Activated T-helper 17 cell treated with anti-CD3 and anti-CD28 coated beads, Interleukin-2, amount 50 U/mL, for 72 hours (primary cell): ENCODE measurements around the gene PNMA6E. TPM values are rescaled to one million over a fixed set of nuclear protein-coding genes. Genes with fewer than 3 reads are reported as not detected.

Source experiments
- ATAC-seq: fragments of 150-1000 bp; cut with Tn5 transposase; replicated peaks from 2 replicates; pipeline ENCODE4 v1.10.0; 2021; ENCODE audit warnings: mild to moderate bottlenecking, moderate library complexity
- H3K27ac Mint-ChIP-seq: one replicate; pipeline ENCODE4 v1.8.0; 2022; ENCODE audit warnings: mixed read lengths
- H3K27me3 Mint-ChIP-seq: one replicate; pipeline ENCODE4 v1.8.0; 2022; ENCODE audit warnings: mixed read lengths
- H3K36me3 Mint-ChIP-seq: one replicate; pipeline ENCODE4 v1.8.0; 2022; ENCODE audit warnings: low read depth, mild to moderate bottlenecking, mixed read lengths
- H3K4me1 Mint-ChIP-seq: one replicate; pipeline ENCODE4 v1.8.0; 2022; ENCODE audit warnings: mixed read lengths
- H3K4me3 Mint-ChIP-seq: one replicate; pipeline ENCODE4 v1.8.0; 2022; ENCODE audit warnings: mild to moderate bottlenecking, mixed read lengths
- H3K9me3 Mint-ChIP-seq: one replicate; pipeline ENCODE4 v1.8.0; 2022; ENCODE audit warnings: mixed read lengths
- total RNA-seq, 2 donors: library from RNA; stranded (reverse); gene quantifications; one replicate each; pipeline ENCODE4 v1.2.3, GENCODE V29; 2022

PNMA6E gene
- not detected for total RNA-seq

DNA sequence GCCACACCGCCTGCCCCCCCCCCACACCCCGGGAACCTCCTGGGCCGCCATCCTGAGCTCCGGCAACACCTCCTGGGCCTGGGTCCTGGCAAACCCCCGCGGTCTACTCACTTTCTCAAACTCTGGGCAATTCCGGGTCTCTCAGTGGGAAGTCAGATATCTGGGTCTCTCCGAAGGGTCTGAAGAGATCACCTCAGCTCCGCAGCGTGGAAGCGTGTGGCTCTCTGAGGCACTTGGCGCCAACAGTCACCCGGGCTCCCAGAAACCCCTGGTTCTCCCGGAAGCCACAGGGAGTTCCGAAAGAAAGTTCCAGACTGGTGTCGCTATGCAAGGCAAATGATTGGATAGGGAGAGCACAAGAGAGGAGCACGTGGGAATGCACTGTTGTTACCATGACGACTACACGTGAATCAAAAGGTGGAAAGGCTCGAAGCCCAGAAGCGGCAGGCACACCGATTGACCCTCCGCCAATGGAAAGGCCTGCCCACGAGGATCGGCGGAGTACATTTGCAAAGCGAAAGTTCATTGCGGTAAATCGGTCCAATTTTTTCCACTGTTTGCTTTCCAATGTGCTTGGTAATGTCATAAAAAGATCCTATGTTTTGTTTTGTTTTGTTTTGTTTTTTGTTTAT is at the start of gene PNMA6E:
Gene PNMA6E, minus strand, starts transcription at position 218 of the 632 bp plus-strand sequence. CDS start 2,501 bp downstream, outside the sequence.
- Mint-ChIP-seq H3K36me3 (no peaks in the 10 kb centered on the region), H3K27ac (no peak within 1 kb of the TSS), H3K9me3 (no peaks in the 10 kb centered on the region), H3K4me3 (no peak within 1 kb of the TSS), H3K4me1 (no peaks in the 10 kb centered on the region), H3K27me3 (no peaks in the 10 kb centered on the region)
- ATAC-seq: no peak

DNA sequence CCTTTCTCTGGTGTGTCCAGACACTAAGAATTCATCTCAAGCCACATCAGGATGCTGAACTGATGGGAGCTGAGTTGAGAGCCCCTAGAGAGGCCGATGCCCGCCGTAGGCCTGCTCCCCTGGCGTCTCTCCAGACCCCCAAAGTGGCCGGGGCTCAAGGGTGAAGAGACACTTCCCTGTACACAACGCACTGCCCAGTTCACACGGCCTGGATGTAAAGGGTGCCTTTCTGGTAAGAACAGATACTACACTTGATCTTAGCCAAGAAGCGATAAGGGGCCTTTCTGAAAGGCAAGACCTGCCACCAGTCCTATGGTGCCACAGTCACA is 49.8 kb upstream of the PNMA6E start:
- H3K36me3 Mint-ChIP-seq: peaks cover 28% of the 10 kb centered on the region
- no peaks in the 10 kb centered on the region for H3K27me3 Mint-ChIP-seq
- H3K9me3 Mint-ChIP-seq: no peaks in the 10 kb centered on the region
- no peak overlapping the region for H3K27ac Mint-ChIP-seq
- H3K4me1 Mint-ChIP-seq: no peaks in the 10 kb centered on the region
- no peak overlapping the region for H3K4me3 Mint-ChIP-seq
- ATAC-seq: no peak

DNA sequence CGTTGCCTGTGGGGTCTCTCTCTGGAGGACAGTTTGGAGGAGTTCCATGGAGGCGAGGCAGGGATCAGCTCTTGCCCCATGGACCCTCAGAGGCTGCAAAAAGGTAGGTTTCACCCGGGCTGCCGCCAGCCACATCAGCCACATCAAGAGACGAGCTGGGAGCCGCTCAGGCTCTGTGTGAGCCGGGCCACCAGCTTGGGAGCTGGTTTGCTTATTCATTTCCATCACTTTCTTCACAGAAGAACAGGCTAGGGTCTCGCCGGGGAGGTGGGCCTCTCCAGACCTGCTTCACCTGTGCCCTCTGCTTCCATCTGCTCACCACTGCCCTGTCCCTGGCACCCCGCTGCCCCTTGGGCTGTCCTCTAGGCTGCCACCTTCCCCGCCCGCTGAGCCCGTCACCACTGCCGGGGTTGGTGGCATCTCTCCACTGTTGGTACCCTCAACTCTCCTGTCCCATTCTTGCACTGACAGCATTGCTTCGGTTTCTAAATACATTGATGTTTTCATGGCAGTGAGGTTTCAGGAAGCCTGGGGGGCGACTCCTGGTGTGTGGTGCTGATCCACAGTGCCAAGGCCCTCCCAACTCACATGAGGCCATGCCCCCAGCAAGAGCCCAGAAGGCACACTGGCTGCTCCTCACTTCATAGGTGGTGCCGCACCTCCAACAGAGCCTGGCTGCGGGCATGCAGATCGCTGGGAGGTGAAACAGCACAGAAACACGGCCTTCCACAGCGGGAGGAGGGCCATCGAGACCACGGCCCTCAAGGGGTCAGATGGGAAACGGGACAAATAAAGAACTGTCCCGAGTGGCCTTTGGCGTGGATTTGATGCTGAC is 49.2 kb upstream of the PNMA6E start:
- Mint-ChIP-seq H3K36me3 (peaks cover 28% of the 10 kb centered on the region), H3K4me3 (no peak overlapping the region), H3K27me3 (no peaks in the 10 kb centered on the region), H3K27ac (no peak overlapping the region), H3K4me1 (no peaks in the 10 kb centered on the region), H3K9me3 (no peaks in the 10 kb centered on the region)
- no peak for ATAC-seq

DNA sequence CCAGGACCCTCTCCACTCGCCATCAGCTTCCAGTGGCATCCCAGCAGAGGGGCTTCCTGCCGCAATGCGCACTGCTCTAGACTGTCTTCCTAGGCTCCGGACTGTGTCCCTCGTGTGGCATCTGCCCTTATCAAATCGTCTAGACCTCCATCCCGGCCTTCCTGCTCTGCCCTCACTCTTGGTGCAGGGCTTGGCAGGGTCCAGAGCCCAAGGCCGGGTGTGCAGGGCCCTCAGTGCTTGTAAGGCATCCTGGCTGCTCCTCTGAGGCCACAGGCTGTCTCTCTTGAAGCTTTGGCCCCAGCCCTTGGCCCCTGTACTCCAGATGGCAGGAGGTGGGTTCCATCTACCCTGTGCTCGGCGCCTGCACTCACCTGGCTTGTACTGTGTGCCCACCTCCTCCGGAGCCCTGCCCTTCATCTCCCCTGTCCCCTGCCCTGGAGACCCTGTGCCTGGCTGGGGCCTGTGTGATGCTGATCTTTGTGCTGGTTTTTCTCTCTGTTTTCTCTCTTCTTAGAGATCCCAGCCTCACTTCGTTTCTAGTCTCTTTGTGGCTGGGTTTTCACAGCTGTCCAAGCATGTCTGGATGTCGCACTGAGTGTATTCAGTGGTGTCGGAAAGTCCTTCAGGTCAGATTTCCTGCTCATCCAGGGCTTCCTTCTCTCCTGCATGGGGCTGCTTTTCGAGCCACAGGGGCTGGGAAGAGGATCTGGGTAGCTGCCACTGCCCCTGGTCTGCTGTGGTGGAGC is 48.4 kb upstream of the PNMA6E start:
- Mint-ChIP-seq H3K27me3 (no peaks in the 10 kb centered on the region), H3K27ac (no peak overlapping the region), H3K4me1 (no peaks in the 10 kb centered on the region), H3K4me3 (no peak overlapping the region), H3K9me3 (no peaks in the 10 kb centered on the region), H3K36me3 (peaks cover 28% of the 10 kb centered on the region)
- ATAC-seq: no peak

DNA sequence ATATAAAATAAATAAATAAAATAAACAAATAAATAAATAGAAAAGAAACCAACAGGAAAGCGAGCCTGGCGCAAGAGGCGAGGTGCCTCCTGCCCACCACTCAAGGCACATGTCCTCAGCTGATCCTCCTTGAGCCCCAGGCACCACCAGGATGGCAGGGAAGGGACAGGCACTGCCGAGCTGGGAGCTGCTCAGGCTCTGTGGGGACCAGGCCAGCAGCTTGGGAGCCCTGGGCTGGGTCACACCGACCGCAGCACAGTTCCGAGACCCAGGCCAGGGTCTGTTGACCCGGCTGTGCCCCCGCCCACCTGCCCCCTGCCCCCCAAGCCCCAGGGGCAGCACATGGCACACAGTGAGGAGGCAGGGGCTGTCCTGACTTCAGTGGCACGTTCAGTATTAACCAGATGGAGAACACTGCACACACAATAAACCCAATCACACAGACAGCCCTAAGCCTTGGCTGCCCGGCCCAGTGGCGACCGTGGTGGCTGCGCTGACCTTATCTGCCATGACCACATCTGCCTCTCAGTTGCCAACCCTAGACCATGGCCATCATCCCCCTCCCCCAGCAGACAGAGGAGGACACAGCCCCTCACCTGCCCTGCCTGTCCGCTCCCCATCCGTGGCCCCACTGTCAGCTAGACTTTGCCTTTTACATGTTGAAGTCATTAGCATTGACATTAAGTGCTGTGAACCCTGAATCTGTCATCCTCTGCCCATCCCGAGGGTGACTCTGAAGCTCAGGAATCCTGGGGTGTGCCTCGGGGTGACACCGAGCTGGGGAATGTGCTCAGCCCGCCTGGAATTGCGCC is 47.6 kb upstream of the PNMA6E start:
- Mint-ChIP-seq H3K9me3 (no peaks in the 10 kb centered on the region), H3K27me3 (no peaks in the 10 kb centered on the region), H3K36me3 (peaks cover 26% of the 10 kb centered on the region), H3K27ac (no peak overlapping the region), H3K4me1 (no peaks in the 10 kb centered on the region), H3K4me3 (no peak overlapping the region)
- no peak for ATAC-seq

DNA sequence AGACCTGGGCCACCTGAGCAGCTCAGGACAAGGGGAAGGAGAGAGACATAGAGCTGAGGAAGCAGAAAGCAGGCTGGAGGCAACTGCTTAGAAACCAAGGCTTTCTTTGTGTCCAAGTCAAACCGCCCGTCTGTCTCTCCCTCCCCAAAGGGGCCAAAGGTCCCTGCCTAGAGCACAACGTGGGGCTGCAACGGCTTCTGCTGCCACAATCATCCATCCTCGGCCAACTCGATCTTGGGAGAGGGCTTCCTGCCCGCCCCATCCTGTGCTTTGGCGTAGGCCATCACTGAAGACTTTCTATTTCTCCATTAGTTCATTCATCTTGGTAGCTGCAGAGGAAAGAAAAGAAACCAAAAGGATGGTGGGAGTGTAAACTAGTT is 46.4 kb upstream of the PNMA6E start:
- H3K27me3 Mint-ChIP-seq: no peaks in the 10 kb centered on the region
- ATAC-seq: no peak
- H3K36me3 Mint-ChIP-seq: peaks cover 16% of the 10 kb centered on the region
- H3K9me3 Mint-ChIP-seq: no peaks in the 10 kb centered on the region
- H3K4me3 Mint-ChIP-seq: no peak overlapping the region
- H3K4me1 Mint-ChIP-seq: no peaks in the 10 kb centered on the region
- H3K27ac Mint-ChIP-seq: no peak overlapping the region

DNA sequence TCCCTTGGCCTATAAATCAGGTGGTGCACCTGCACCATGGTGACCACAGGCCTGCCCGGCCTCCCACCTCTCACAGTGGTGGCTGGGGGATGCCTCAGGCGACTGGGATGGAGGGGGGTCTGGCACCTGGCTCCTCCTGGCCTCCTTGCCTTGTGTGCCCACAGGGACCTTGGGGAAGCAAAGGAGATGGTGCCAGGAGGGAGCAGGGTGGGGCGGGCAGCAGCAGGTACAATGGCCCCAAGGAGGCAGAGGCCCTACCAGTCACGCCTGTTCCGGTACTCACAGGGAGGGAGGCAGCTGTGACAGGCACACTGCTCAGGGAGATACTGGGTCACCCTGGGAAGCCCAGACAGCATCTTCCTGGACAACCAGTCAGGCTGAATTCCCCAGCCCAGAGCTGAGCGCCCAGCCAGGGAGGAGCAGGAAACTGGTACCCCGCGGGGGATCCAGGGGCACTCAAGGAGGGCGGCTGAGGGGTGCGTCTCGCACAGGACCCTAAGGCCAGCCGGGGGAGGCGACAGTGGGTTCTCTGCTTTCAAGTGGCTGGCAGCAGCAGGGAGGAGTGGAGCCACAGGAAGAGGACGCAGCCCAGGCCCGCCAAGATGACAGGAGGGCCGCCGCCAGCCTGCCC is 45.9 kb upstream of the PNMA6E start:
- Mint-ChIP-seq H3K4me1 (no peaks in the 10 kb centered on the region), H3K9me3 (no peaks in the 10 kb centered on the region), H3K27me3 (no peaks in the 10 kb centered on the region), H3K27ac (no peak overlapping the region), H3K36me3 (peaks cover 12% of the 10 kb centered on the region), H3K4me3 (no peak overlapping the region)
- ATAC-seq: no peak

DNA sequence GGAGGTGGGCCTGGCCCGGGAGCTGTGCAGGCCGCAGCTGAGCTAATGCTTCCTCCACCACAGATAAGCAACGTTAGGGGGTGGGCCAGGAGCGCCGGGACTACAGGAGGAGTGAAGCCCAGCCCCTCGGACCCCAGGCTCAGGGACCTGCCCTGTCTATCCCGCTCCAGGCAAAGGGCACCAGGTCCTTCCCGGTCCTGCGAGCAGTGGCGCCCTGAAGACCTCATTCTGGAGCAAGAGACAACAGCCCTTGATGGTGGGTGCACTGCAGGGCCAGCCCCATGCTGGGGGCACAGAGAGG is 45.4 kb upstream of the PNMA6E start:
- Mint-ChIP-seq H3K27me3 (no peaks in the 10 kb centered on the region), H3K27ac (no peak overlapping the region), H3K4me3 (no peak overlapping the region), H3K9me3 (no peaks in the 10 kb centered on the region), H3K36me3 (peaks cover 8% of the 10 kb centered on the region), H3K4me1 (no peaks in the 10 kb centered on the region)
- ATAC-seq: no peak

DNA sequence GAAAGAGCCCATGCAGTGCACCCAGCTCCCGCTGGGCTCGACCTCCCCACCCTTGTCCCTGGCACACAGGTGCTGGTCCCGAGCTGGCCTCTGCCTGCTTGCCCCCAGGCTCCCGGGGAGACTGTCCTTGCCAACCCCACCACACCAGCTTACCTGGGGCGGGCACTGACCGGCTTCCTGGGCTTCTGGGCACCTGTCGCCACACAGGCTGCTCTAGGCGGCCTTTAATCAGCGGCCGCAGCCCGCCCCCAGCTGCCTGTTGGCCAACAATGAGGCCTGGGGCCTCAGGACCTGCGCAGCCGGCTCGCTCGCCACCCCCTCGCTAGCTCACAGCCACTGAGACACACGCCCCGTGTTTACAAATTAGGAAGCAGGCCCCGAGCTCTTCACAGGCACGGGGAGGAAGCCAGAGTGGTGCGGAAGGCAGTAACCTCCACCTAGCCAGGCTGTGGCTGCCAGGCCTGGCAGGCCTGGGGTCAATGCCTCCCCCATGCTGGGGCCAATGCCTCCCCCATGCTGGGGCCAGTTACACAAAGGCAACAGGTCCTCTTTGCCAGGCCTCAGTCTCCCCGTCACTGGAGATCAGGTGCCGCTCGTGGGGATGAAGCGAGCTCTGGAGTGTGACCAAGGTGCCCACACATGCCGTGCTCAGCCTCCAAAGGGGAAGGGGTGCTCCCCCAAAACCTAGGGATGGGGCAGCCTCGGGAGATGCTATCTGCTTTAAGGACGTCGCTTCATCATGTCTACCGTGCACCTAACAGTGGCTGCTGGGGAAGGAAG is 44.9 kb upstream of the PNMA6E start, which contains the start of gene TREX2:
Gene TREX2, minus strand, starts transcription at position 201 of the 780 bp plus-strand sequence. CDS start 626 bp downstream, outside the sequence.
- no peaks in the 10 kb centered on the region for H3K4me1 Mint-ChIP-seq
- no peak within 1 kb of the TSS for H3K4me3 Mint-ChIP-seq
- no peaks in the 10 kb centered on the region for H3K27me3 Mint-ChIP-seq
- no peaks in the 10 kb centered on the region for H3K9me3 Mint-ChIP-seq
- H3K27ac Mint-ChIP-seq: no peak within 1 kb of the TSS
- ATAC-seq: no peak
- peaks cover 2% of the 10 kb centered on the region for H3K36me3 Mint-ChIP-seq

DNA sequence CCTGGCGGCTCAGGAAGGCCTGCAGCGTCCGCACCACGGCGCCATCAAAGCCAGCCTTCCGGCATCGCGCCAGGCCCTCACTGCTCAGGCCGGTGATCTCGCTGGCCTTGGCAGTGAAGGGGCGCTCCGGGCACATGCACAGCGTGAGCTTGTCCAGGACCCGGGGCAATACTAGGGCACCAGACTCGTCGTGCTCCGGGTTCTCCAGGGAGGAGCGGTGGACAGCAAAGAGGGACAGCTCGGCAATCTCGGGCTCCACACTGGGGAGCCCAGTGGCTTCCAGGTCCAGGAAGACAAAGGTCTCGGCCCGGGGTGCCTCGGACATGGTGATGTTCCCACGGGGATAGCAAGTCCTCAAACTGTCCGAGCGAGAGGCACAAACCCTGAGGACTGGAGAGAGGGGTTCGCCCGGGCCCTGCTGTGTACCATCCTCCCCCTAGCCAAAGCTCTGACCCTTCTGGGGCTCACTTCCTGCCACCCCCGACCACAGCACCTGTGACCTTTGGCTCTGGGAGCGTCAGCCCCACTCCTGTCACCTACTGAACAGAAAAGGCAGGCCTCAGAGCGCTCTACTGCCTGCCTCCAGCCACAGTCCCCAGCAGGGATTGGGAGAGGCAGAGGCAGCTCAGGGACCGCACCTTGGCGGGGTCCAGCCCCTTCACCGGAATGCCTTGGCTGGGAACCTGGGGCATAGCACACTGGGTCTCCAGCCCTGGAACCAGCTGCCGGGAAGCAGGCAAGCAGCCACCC is 44.1 kb upstream of the PNMA6E start:
- no peak for ATAC-seq
- H3K36me3 Mint-ChIP-seq: no peaks in the 10 kb centered on the region
- H3K9me3 Mint-ChIP-seq: no peaks in the 10 kb centered on the region
- H3K27ac Mint-ChIP-seq: no peak overlapping the region
- H3K4me1 Mint-ChIP-seq: no peaks in the 10 kb centered on the region
- no peak overlapping the region for H3K4me3 Mint-ChIP-seq
- H3K27me3 Mint-ChIP-seq: no peaks in the 10 kb centered on the region

DNA sequence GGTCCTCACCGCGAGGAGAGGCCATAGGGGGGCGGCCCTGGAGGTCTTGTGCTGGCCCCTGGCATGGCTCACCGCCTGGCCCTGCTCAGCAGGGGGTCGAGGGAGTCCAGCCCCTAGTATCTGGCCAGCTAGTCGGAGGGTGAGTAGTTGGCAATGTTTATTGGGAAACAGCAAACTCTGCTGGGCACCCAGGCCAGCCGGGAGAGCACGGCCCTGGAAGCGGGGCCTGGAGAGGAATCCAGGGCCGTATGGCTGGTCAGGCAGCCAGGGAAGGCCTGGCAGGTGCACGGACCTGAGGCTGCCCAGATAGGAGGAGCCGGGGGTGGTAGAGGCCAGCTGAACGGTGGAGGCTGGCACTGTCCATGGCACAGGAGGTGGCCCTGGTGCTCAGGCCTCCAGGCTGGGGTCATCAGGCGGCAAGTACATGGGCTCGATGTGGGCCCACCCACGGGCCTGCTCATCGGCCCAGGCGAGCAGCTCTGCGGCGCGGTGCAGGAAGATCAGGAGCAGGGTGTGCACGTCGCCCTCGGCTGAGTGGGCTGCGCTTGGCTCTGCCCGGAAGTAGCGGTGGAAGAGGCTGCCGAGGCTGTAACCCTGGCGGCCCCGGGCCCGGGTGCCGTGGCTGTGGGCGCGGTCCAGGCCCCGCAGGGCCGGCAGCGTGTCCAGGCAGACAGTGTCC is 43.3 kb upstream of the PNMA6E start:
- Mint-ChIP-seq H3K9me3 (no peaks in the 10 kb centered on the region), H3K4me1 (no peaks in the 10 kb centered on the region), H3K4me3 (no peak overlapping the region), H3K27ac (no peak overlapping the region), H3K27me3 (peaks cover 3% of the 10 kb centered on the region), H3K36me3 (no peaks in the 10 kb centered on the region)
- no peak for ATAC-seq

DNA sequence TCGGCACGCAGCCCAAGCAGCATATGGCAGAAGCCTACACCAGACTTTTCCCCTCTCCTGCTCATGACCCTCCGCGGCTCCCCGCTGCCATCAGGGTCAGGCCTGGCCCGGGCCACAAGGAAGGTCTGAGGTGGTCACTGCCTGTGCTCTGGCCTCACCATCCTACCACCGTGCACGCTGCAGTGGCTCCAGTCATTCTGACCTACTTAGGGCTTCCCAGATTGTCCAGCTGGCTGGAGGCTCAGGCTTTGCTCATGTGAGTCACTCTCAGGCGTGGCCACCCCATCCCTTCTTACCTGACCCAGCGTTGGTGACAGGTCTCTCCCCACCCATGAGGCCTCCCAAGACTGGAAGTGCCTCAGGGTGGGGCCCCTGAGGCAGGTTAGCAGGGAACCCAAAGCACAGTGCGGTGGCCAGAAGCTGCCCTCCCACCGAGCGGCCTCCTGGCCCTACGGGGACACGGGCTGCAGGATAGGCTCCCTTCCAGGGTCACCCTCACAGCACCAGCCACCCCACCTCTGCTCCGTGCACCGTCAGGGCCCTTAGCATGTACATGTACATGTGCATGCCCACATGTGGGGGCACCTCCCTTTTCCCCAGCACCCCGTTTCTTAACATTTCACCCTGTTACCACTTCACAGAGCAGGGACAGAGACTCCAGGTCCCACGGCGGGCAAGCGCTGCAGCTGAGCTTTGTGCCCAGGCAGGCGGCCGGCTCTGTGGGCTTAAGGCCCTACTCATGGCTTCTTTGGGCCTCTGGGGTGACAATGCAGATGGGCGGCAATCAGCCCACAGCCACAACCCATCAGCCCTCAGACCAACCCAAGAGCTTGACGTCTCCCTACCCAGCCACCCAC is 42.6 kb upstream of the PNMA6E start:
- H3K9me3 Mint-ChIP-seq: no peaks in the 10 kb centered on the region
- H3K27me3 Mint-ChIP-seq: peaks cover 3% of the 10 kb centered on the region
- no peaks in the 10 kb centered on the region for H3K36me3 Mint-ChIP-seq
- H3K27ac Mint-ChIP-seq: no peak overlapping the region
- H3K4me3 Mint-ChIP-seq: no peak overlapping the region
- no peaks in the 10 kb centered on the region for H3K4me1 Mint-ChIP-seq
- no peak for ATAC-seq
